Stimulated activated CD4-positive, alpha-beta T cell treated with anti-CD3 and anti-CD28 coated beads, Interleukin-4, amount 100 ng/mL, for 48 hours (primary cell): Measurements from ENCODE around the gene FAM184A.
A peak's percentile ranks its signal among the peaks of the same experiment; 100 is the strongest.

Experiments
- DNase-seq, 2 donors: peaks; one replicate each; pipeline ENCODE4 v3.0.0-alpha.2; 2020; ENCODE audit warnings: low read depth in 2 of 2

Gene FAM184A

GRCh38 chr6:118968416-118968815, 110.0 kb downstream of the FAM184A start:
- DNase-seq: no peak

DNA sequence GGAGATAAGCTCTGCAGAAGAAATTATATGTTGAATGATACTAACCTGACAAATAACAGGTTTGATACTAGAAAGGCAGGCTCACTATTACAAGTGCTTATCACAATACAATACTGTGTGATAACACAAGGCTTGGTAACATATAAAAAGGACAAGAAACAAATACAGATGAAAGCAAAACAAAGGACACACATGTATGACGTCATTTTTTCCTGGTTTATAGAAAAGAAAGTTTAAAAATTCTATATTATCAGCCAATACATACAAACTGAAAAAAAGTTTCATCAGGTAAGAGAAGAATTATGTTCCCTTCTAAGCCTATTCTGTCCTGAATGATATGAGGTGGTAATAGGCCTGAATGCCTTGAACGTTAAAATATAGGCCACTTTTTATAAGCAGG, 111.2 kb downstream of the FAM184A start:
- DNase-seq: no peak

GRCh38 chr6:118965843-118966370, 112.6 kb downstream of the FAM184A start:
- no peak for DNase-seq

DNA sequence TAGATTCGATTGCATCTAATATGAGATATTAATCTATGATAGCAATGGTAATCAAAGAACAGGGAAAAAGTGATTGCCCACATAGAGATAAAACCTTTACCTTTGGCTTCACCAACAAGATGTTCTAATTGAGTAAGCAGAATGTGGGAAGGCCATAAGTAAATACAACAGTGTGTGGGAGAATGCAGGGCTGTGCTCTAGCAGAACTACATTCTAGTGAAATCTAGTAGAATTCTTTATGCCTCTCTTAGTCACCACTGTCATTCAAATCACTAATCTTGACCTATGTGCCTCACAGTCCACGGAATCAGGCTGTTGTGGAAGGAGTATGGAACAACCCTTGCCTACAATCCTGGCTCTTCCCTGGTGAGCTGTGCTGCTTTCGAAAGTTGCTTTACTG, 113.1 kb downstream of the FAM184A start:
- DNase-seq: no peak

GRCh38 chr6:118963003-118963402, 115.5 kb downstream of the FAM184A start:
- no peak for DNase-seq

DNA sequence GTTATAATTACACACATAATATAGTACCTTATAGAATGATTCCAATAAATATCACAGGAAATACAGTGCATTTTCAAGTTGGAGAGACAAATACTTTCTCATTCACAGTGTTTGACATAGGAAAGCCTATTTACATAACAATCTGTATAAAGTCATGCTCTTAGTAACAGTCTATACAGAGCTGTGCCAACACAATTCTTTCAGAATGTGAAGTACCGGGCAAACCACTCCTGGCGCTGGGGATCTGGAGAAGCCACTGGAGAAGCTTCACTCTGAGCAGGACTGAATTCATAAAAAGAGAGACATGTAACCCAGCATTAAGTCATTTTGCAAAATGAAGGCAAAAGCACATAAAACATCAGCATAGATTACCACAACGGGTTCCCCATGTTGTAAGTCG, 118.6 kb downstream of the FAM184A start:
- no peak for DNase-seq

DNA sequence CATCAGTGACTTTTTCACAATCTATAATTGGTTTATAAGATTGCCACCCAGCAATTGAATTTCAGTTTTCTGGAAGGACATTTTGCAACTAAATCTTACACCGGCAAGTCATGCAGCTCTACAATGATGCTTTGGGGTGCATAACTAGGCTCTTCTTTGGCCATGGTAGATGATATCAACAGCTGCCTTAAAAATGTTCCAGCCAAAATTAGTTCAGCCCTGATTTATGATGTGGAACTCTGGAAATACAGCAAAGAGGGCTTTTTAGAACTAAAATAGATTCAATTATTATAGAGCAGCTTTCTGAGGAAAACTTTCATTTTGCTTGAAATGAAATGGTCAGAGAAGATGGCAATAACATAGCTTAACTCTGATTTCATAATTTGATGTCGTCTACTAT, 125.1 kb downstream of the FAM184A start:
- no peak for DNase-seq

GRCh38 chr6:118952683-118953082, 125.8 kb downstream of the FAM184A start:
- no peak for DNase-seq

DNA sequence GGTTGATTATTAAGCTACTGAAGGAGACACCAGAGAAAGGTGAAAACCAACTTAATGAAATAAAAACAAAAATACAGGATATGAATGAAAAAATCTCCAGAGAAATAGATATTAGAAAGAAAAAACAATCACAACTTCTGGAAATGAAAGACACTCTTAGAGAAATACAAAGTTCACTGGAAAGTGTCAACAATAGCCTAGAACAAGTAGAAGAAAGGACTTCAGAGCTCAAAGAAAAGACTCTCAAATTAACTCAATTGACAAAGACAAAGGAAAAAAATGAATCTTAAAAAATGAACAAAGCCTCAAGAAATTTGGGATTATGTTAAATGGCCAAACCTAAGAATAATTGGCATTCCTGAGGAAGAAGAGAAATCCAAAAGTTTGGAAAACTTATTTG, 133.2 kb downstream of the FAM184A start:
- no peak for DNase-seq

DNA sequence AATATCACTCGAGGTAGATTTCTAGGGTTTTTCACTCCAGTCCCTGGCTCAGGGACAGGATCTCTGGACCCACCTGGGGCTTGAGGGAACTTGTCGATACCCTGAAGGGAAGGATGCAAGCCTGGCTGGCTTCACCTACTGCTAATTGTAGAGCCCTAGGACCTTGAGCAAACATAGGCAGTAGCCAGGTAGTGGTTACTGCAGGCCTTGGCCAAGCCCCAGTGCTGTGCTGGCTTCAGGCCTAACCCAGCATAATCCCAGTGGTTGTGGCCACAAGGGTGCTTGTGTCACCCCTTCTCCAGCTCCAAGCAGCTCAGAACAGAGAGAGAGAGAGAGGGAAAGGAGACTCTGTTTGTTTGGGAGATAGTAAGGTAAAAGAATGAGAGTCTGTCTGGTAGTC, 137.7 kb downstream of the FAM184A start:
- no peak for DNase-seq

GRCh38 chr6:118939683-118940082, 138.8 kb downstream of the FAM184A start:
- no peak for DNase-seq

DNA sequence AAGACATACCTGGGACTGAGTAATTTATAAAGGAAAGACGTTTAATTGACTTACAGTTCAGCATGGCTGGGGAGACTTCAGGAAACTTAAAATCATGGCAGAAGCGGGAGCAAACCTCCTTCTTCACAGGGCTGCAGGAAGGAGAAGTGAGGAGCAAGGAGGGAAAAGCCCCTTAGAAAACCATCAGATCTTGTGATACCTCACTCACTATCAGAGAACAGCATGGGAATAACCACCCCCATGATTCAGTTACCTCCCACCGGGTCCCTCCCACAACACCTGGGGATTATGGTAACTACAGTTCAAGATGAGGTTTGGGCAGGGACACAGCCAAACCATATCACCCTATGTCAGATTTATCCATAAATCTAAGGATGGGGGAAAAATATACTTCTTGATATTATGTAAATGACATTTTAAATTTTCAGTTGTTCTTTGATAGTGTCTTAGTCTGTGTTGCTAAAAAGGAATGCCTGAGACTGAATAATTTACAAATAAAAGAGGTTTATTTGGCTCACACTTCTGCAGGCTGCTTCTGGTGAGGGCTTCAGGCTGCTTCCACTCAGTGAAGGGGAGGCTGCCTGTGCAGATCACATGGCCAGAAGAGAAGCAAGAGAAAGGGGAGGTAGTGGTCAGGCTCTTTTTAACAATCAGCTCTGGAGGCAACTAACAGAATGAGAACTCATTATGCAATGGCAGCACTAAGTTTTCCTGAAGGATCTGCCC, 142.3 kb downstream of the FAM184A start:
- DNase-seq: no peak

GRCh38 chr6:118935331-118935668, 143.2 kb downstream of the FAM184A start:
- no peak for DNase-seq

GRCh38 chr6:118934461-118935330, 143.8 kb downstream of the FAM184A start, which contains the start of gene MCM9:
Gene MCM9 (minus strand): TSS chr6:118935159. CDS start chr6:118931723, 3,436 bp downstream.
- peak; percentile 86 to 87 for DNase-seq

GRCh38 chr6:118933855-118934460, 144.5 kb downstream of the FAM184A start:
- DNase-seq: no peak

- no peak for DNase-seq
Observed at GRCh38 chr6:118932421-118932820, 146.0 kb downstream of the FAM184A start.

GRCh38 chr6:118931436-118931835, 147.0 kb downstream of the FAM184A start:
- DNase-seq: no peak

DNA sequence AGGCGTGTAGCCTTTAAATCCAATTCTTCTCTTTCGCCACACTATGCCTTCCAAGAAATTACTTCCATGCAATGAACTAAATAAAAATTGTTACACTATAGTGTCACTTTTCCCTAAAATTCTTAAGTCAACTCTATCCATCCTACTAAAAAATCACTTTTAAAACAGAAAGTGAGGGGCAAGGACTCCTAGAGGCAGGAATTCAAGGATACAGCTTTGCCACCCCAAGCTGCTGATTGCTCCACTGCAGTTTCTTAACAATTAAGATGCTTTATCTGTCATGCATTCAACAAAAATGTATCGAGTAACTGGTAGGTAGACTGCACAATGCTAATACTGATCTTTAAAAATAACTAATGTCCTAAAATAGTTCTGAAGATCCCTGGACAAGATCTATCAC, 147.8 kb downstream of the FAM184A start:
- no peak for DNase-seq

GRCh38 chr6:118923035-118923434, 155.4 kb downstream of the FAM184A start:
- no peak for DNase-seq

GRCh38 chr6:118921084-118921483, 157.4 kb downstream of the FAM184A start:
- DNase-seq: no peak

- no peak for DNase-seq
Observed at GRCh38 chr6:118918329-118918725, 160.1 kb downstream of the FAM184A start.

DNA sequence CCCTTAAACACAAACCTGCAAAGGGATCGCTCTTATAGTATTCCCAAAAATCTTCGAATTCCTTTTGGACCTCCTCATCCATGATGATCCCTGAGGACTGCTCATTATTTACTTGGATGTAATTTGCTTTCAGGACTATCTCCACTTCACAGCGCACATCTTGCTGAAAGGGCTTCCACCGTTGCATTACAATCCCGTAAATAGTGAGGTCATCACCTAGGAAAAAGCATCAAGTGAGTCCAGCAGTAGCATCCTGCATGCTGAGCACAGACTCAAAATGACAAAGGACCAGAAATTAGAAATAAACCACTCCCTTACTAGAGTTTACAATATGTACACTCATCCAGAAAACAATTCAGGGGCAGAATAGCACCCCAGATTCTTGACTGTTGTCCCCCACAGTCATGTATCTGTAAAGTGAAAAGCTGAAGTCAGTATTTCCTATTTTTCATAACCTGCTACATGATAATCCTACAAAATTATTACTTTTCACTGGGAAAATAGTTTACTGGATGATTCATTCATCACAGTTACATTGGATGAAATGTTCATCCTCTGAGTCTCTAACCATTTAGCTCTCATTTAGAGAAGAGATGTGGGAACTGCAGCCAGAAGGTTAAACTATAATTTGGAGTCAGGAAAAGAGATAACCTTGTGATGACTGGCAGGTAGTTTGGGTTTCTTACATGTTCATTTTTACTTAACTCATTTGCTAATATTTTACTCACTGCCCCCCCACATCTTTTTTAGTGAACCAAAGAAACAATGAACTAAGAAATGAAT, 160.7 kb downstream of the FAM184A start:
- no peak for DNase-seq
